Thyroid gland (tissue), 4 donors: ENCODE measurements around the gene SORT1. TPM values are rescaled to one million over a fixed set of nuclear protein-coding genes. Genes with fewer than 3 reads are reported as not detected.
A peak's percentile ranks its signal among the peaks of the same experiment; 100 is the strongest.
"Not testable (repeated sequence)": the region's sequence is repeated elsewhere in the genome, so short reads cannot be mapped to it uniquely, and the experiment has no call there.

Experiments used
- DNase-seq, 2 donors: peaks; one replicate each; pipeline ENCODE4 v3.0.0-alpha.2; 2019
- H3K27ac ChIP-seq, 3 donors: fragments of 200-600 bp; sonication (generic); 1 replicate in 2 of 3; 2 replicates in 1 of 3; pipeline ENCODE4 v1.5.1; 2016 to 2019; ENCODE audit warnings: mild to moderate bottlenecking in 1 of 3, moderate library complexity in 1 of 3
- H3K27me3 ChIP-seq: fragments of 200-600 bp; sonication (generic); one replicate; pipeline ENCODE4 v1.5.1; 2019
- H3K36me3 ChIP-seq, 2 donors: fragments of 200-600 bp; sonication (generic); one replicate each; pipeline ENCODE4 v1.5.1; 2016 to 2019
- H3K4me1 ChIP-seq, 2 donors: fragments of 200-600 bp; sonication (generic); one replicate each; pipeline ENCODE4 v1.5.1; 2017 to 2019
- H3K4me3 ChIP-seq, 3 donors: fragments of 200-600 bp; sonication (generic); replicated peaks in 1 of 3; 1 replicate in 2 of 3; 2 replicates in 1 of 3; pipeline ENCODE4 v1.5.1; 2016; ENCODE audit warnings: mild to moderate bottlenecking in 1 of 3
- H3K9me3 ChIP-seq: fragments of 200-600 bp; sonication (generic); one replicate; pipeline ENCODE4 v1.5.1; 2017
- POLR2A ChIP-seq, 2 donors: fragments of 450-650 bp; IDR thresholded peaks; one replicate each; pipeline ENCODE4 v1.6.1; 2017; ENCODE audit warnings: antibody characterized with exemption in 2 of 2, mild to moderate bottlenecking in 2 of 2, moderate library complexity in 1 of 2
- whole genome bisulfite sequencing, 2 donors: methylation state at CpG; one replicate each; pipeline ENCODE4 v1.1.5; 2017; 5-methylcytosine and 5-hydroxymethylcytosine counted together
- intact Hi-C: fragments of 100-400 bp; cut with DNase I; formaldehyde crosslinking; loops from one replicate; pipeline ENCODE4 v1.15.1; 2023
- total RNA-seq, 4 donors: library from RNA; depleted of rRNA; stranded (reverse); fragments of >200 nt; gene quantifications; one replicate each; pipeline ENCODE4 v1.2.3, GENCODE V29; 2016
- TF ChIP-seq, protein P1 (sequence below), 6 experiments: fragments of 200-600 bp in 3 of 6; fragments of 450-650 bp in 3 of 6; sonication (generic) in 3 of 6; IDR thresholded peaks; one replicate each; pipeline ENCODE4 v1.5.1; 2016 to 2019; ENCODE audit warnings: antibody characterized with exemption in 6 of 6, mild to moderate bottlenecking in 2 of 6, inconsistent platforms in 1 of 6, moderate library complexity in 1 of 6

The SORT1 gene
- total RNA-seq, 4 donors from 2014 or later = 65.7 to 152 (median 137) TPM

- Histone ChIP-seq H3K27me3 (no peaks in the 10 kb centered on the region), H3K4me1 (peaks cover 30 to 39% of the 10 kb centered on the region in 2 donors), H3K4me3 (no peak overlapping the region), H3K27ac (peak overlapping the region; percentile 23 to 62 (median 28)), H3K36me3 (no peaks in the 10 kb centered on the region), H3K9me3 (no peaks in the 10 kb centered on the region)
- intact Hi-C loops = no loop called here
- no peak for TF ChIP-seq POLR2A (IDR thresholded peaks at IDR 0.05)
- DNase-seq = peak; percentile 38 to 43
- 51 to 62% methylated on average over 14 of the region's 14 CpGs for WGBS, 2 donors
These were observed 90.3 kb downstream of the SORT1 start for GRCh38 chr1:109307274-109308021.

- TF ChIP-seq POLR2A (IDR thresholded peaks at IDR 0.05) = no peak
- TF ChIP-seq, protein P1, sequence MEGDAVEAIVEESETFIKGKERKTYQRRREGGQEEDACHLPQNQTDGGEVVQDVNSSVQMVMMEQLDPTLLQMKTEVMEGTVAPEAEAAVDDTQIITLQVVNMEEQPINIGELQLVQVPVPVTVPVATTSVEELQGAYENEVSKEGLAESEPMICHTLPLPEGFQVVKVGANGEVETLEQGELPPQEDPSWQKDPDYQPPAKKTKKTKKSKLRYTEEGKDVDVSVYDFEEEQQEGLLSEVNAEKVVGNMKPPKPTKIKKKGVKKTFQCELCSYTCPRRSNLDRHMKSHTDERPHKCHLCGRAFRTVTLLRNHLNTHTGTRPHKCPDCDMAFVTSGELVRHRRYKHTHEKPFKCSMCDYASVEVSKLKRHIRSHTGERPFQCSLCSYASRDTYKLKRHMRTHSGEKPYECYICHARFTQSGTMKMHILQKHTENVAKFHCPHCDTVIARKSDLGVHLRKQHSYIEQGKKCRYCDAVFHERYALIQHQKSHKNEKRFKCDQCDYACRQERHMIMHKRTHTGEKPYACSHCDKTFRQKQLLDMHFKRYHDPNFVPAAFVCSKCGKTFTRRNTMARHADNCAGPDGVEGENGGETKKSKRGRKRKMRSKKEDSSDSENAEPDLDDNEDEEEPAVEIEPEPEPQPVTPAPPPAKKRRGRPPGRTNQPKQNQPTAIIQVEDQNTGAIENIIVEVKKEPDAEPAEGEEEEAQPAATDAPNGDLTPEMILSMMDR (IDR thresholded peaks at IDR 0.05) = no peak
- intact Hi-C loops = no loop called here
- Histone ChIP-seq H3K9me3 (no peaks in the 10 kb centered on the region), H3K4me3 (no peak within 1 kb of the TSS), H3K27me3 (no peaks in the 10 kb centered on the region), H3K4me1 (peaks cover 30 to 39% of the 10 kb centered on the region in 2 donors), H3K27ac (peak within 1 kb of the TSS; percentile 49 to 62 (median 54)), H3K36me3 (no peaks in the 10 kb centered on the region)
- DNase-seq = no peak
- 76 to 82% methylated on average over 2 to 6 of the region's 7 CpGs for WGBS, 2 donors
These were observed 90.9 kb downstream of the SORT1 start, which contains the start of gene MYBPHL for GRCh38 chr1:109306832-109307273. MYBPHL (minus strand) TSS chr1:109307011; CDS start chr1:109306991, 20 bp downstream.

DNA sequence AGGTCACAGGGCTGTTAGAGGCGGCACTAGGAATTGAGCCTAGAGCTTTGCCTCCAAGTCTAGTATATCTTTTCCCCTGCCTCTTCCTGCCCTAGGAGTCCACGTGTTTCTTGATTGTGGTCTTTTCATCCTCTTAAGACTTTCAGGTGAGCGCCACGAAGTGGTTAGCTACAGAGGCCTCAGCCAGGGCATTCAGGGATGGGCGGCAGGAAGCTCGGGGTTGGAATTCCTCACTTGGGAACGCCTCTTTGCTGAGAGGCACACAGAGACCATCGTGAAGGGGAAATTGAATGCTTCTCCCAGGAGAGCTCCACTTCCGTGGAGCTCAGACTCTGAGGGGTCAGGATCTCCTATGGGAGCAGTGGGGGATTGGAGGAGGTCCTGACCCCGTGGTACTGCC lies 91.7 kb downstream of the SORT1 start:
- peak; percentile 82 to 83 for DNase-seq
- peaks cover 30 to 39% of the 10 kb centered on the region in 2 donors for H3K4me1 ChIP-seq
- H3K27me3 ChIP-seq, H3K9me3 ChIP-seq, H3K36me3 ChIP-seq, H3K4me3 ChIP-seq, intact Hi-C loops: not testable (repeated sequence)
- 23 to 34% methylated on average over 8 to 10 of the region's 10 CpGs for WGBS, 2 donors
- TF ChIP-seq POLR2A (IDR thresholded peaks at IDR 0.05) = peak in 1 of 2 donors; percentile 21
- H3K27ac ChIP-seq = peak overlapping the region; percentile 49 to 62 (median 54)

- no peak for DNase-seq
- no peak for TF ChIP-seq POLR2A (IDR thresholded peaks at IDR 0.05)
- TF ChIP-seq, protein P1 (IDR thresholded peaks at IDR 0.05) = no peak
- peaks cover 33 to 52% of the 10 kb centered on the region in 2 donors for H3K4me1 ChIP-seq
- H3K27ac ChIP-seq = no peak overlapping the region
- 52 to 72% methylated on average over 8 of the region's 8 CpGs for WGBS, 2 donors
- no peak overlapping the region for H3K4me3 ChIP-seq
- no peaks in the 10 kb centered on the region for H3K36me3 ChIP-seq
- H3K9me3 ChIP-seq = no peaks in the 10 kb centered on the region
- intact Hi-C loops = no loop called here
- no peaks in the 10 kb centered on the region for H3K27me3 ChIP-seq
These were observed 93.3 kb downstream of the SORT1 start for GRCh38 chr1:109304226-109304920.

GRCh38 chr1:109301874-109302273 lies 95.8 kb downstream of the SORT1 start:
- Histone ChIP-seq H3K36me3 (no peaks in the 10 kb centered on the region), H3K27ac (no peak overlapping the region), H3K4me3 (no peak overlapping the region), H3K9me3 (no peaks in the 10 kb centered on the region), H3K27me3 (no peaks in the 10 kb centered on the region), H3K4me1 (peaks cover 26 to 48% of the 10 kb centered on the region in 2 donors)
- no peak for TF ChIP-seq POLR2A (IDR thresholded peaks at IDR 0.05)
- TF ChIP-seq, protein P1 (IDR thresholded peaks at IDR 0.05) = no peak
- DNase-seq = no peak
- intact Hi-C loops = no loop called here
- WGBS, 2 donors = 88 to 89% methylated on average over 5 of the region's 5 CpGs
